Measurements from ENCODE around the gene PSME1. TPM values are rescaled to one million over a fixed set of nuclear protein-coding genes. Genes with fewer than 3 reads are reported as not detected.

Gene PSME1
- total and polyA plus RNA-seq, 2 donors (not counting 3 experiments of a cell fraction or from before 2014, with no cell fraction given): 98.1 to 135 TPM

- no peaks in the 10 kb centered on the region for H3K79me2 ChIP-seq (ENCODE audit: control insufficient read depth, insufficient read depth, low read length)
- CTCF ChIA-PET: interaction anchor here (1.3 to 1.4 kb wide), 1 partner anchor 37 kb away, joined by 3 to 5 read pairs; the partner anchor contains the start of gene IRF9
- H3K4me1 ChIP-seq (ENCODE audit: control insufficient read depth, extremely low read depth, insufficient read depth, low read length): no peaks in the 10 kb centered on the region
- H3K36me3 ChIP-seq (ENCODE audit: control insufficient read depth in 2 of 2, extremely low read depth in 1 of 2, insufficient read depth in 2 of 2, low read length in 2 of 2): peaks cover 7 to 31% of the 10 kb centered on the region in 2 experiments
- dilution Hi-C loops (cut with MboI; ENCODE audit: extremely low pct_ligation_motif_present, low sequenced_read_pairs): no loop called here
- DNase-seq (ENCODE audit: low read depth, low spot score) (no peak), FAIRE-seq (no peak)
- intact Hi-C loops (cut with micrococcal nuclease): no loop called here
- TSS peak; percentile 31 for BruUV-seq (replicated peaks)
- no peaks in the 10 kb centered on the region for H4K20me1 ChIP-seq (replicated peaks; ENCODE audit: control insufficient read depth, extremely low read depth, insufficient read depth, low read length)
- H3K4me2 ChIP-seq (ENCODE audit: insufficient read depth, low read length): no peak overlapping the region
- no peak for TF ChIP-seq POLR2A (IDR thresholded peaks at IDR 0.05; ENCODE audit: low read depth, low read length)
- POLR2A ChIA-PET: interaction anchor here (1.2 kb wide), 1 partner anchor 9 kb away, joined by 3 read pairs; no protein-coding TSS in a partner anchor
- H3K9me1 ChIP-seq (replicated peaks; ENCODE audit: control insufficient read depth, extremely low read depth, insufficient read depth, low read length): no peaks in the 10 kb centered on the region
- no peak overlapping the region for H3K27ac ChIP-seq (ENCODE audit: insufficient read depth, low read depth, low read length)
- H3K9me3 ChIP-seq (replicated peaks; ENCODE audit: control insufficient read depth, insufficient read depth, low read length): no peaks in the 10 kb centered on the region
- H2AFZ ChIP-seq (ENCODE audit: low read depth, low read length): no peak overlapping the region
- H3K4me3 ChIP-seq (replicated peaks in 1 of 3; ENCODE audit: insufficient read depth in 1 of 3, low read depth in 1 of 3, low read length in 3 of 3): no peak overlapping the region
- no peak overlapping the region for H3K9ac ChIP-seq (replicated peaks; ENCODE audit: extremely low read depth, insufficient read depth, low read length)
- no peaks in the 10 kb centered on the region for H3K27me3 ChIP-seq (ENCODE audit: control insufficient read depth in 2 of 2, insufficient read depth in 2 of 2, low read length in 2 of 2)
These were observed 12.3 kb upstream of the PSME1 start for GRCh38 chr14:24123424-24124417.

GRCh38 chr14:24126939-24127338 lies 9.1 kb upstream of the PSME1 start:
- H3K27ac ChIP-seq (ENCODE audit: insufficient read depth, low read depth, low read length): no peak overlapping the region
- H2AFZ ChIP-seq (ENCODE audit: low read depth, low read length): no peak overlapping the region
- H3K79me2 ChIP-seq (ENCODE audit: control insufficient read depth, insufficient read depth, low read length): no peaks in the 10 kb centered on the region
- no peaks in the 10 kb centered on the region for H3K9me1 ChIP-seq (replicated peaks; ENCODE audit: control insufficient read depth, extremely low read depth, insufficient read depth, low read length)
- no peaks in the 10 kb centered on the region for H3K4me1 ChIP-seq (ENCODE audit: control insufficient read depth, extremely low read depth, insufficient read depth, low read length)
- ChIA-PET CTCF (interaction anchor here (0.7 to 1.3 kb wide), 3 partner anchors 10 to 68 kb away, joined by 3 to 4 read pairs (median 3); partner anchors contain the start of genes DCAF11 and NRL), POLR2A (no interaction called here)
- H3K9me3 ChIP-seq (replicated peaks; ENCODE audit: control insufficient read depth, insufficient read depth, low read length): no peaks in the 10 kb centered on the region
- FAIRE-seq (no peak), DNase-seq (ENCODE audit: low read depth, low spot score) (no peak)
- TF ChIP-seq FOS (IDR thresholded peaks at IDR 0.05; ENCODE audit: borderline replicate concordance, insufficient read depth, low read length) (no peak), EZH2 (IDR thresholded peaks at IDR 0.05; ENCODE audit: borderline replicate concordance, low read depth, low read length, severe bottlenecking) (no peak)
- H3K36me3 ChIP-seq (ENCODE audit: control insufficient read depth in 2 of 2, extremely low read depth in 1 of 2, insufficient read depth in 2 of 2, low read length in 2 of 2): peaks cover 3 to 13% of the 10 kb centered on the region in 2 experiments
- dilution Hi-C loops (cut with MboI; ENCODE audit: extremely low pct_ligation_motif_present, low sequenced_read_pairs) (no loop called here), intact Hi-C loops (cut with micrococcal nuclease) (no loop called here)
- H3K4me3 ChIP-seq (replicated peaks in 1 of 3; ENCODE audit: insufficient read depth in 1 of 3, low read depth in 1 of 3, low read length in 3 of 3): no peak overlapping the region
- no peak overlapping the region for H3K4me2 ChIP-seq (ENCODE audit: insufficient read depth, low read length)
- BruUV-seq (replicated peaks): no TSS peak
- no peaks in the 10 kb centered on the region for H4K20me1 ChIP-seq (replicated peaks; ENCODE audit: control insufficient read depth, extremely low read depth, insufficient read depth, low read length)
- no peak overlapping the region for H3K9ac ChIP-seq (replicated peaks; ENCODE audit: extremely low read depth, insufficient read depth, low read length)
- no peaks in the 10 kb centered on the region for H3K27me3 ChIP-seq (ENCODE audit: control insufficient read depth in 2 of 2, insufficient read depth in 2 of 2, low read length in 2 of 2)

Measured in endothelial cell of umbilical vein (primary cell).